ENCODE data around the gene MAIP1.

DNA sequence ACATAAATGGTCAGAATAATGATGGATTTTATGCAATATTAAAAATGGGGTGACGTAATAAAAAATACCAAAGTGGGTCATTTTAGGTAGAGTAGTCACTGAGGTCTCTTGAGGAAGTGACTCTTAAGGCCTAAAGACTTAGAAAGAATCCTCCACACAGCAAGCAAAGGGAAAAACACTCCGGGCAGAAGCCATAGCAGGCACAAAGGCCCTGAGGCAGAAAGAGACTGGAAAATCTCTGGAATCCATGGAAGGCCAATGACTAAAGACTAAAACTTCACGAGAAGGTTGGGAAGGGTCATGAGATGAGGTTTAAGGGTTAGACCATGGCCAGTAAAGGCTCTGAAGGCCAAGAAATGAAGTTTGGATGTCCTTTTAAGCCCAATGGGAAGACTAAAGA is 36.9 kb downstream of the MAIP1 start:
- TF ChIP-seq EZH2 (IDR thresholded peaks at IDR 0.05; ENCODE audit: borderline replicate concordance, low read depth, low read length, poor library complexity, severe bottlenecking) (no peak), CTCF (conservative IDR thresholded peaks at IDR 0.05; ENCODE audit: low read depth, low read length) (no peak)
